ENCODE measurements around the gene RGS19. TPM values are rescaled to one million over a fixed set of nuclear protein-coding genes. Genes with fewer than 3 reads are reported as not detected.

RGS19 gene
- total RNA-seq, 3 donors from 2014 or later = 4.7 to 6.9 (median 6.5) TPM

DNA sequence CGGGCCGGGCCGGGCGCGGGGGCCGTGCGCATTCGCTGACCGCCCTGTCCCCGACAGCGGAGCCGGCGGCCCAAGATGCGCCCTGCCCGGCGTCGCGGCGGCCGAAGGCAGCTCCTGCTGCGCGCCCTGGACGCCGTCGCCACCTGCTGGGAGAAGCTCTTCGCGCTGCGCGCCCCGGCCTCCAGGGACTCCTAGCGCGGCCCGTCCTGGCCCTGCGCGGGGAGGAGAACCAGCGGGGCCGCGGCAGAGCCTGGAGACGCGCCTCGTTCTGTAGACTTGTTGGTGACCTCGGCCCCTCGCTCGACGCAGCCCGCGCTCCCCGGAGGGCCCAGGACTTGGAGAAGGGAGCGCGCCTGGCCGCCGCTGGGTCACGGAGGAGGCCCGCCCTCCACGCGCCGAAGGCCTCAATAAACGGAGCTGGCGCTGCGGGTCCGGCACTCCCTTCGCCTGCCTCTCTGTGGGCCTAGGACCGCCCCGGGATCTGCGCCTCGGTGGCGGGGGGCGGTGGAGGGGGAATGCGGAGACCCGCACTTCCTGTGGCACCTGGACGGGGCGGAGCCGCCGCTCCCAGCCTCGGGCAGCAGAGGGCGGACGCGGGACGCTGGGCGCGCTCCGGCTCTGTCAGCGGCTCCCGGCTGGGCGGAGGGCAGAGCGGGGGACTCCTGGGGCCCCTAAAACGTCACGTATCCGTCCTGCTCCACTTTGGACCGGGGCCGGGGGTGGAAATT, 40.6 kb downstream of the RGS19 start:
- Histone ChIP-seq H3K36me3 (ENCODE audit: low read depth) (no peaks in the 10 kb centered on the region), H3K9me3 (no peaks in the 10 kb centered on the region), H3K4me1 (ENCODE audit: low read depth) (peaks cover 12% of the 10 kb centered on the region), H3K4me3 (no peak overlapping the region)
- ATAC-seq (peak; percentile 90), DNase-seq (peak; percentile 83 to 87 (median 85))
- TF ChIP-seq, protein P1, sequence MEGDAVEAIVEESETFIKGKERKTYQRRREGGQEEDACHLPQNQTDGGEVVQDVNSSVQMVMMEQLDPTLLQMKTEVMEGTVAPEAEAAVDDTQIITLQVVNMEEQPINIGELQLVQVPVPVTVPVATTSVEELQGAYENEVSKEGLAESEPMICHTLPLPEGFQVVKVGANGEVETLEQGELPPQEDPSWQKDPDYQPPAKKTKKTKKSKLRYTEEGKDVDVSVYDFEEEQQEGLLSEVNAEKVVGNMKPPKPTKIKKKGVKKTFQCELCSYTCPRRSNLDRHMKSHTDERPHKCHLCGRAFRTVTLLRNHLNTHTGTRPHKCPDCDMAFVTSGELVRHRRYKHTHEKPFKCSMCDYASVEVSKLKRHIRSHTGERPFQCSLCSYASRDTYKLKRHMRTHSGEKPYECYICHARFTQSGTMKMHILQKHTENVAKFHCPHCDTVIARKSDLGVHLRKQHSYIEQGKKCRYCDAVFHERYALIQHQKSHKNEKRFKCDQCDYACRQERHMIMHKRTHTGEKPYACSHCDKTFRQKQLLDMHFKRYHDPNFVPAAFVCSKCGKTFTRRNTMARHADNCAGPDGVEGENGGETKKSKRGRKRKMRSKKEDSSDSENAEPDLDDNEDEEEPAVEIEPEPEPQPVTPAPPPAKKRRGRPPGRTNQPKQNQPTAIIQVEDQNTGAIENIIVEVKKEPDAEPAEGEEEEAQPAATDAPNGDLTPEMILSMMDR (IDR thresholded peaks at IDR 0.05) = peak; percentile 44
- intact Hi-C loops (cut with DNase I, micrococcal nuclease) = no loop called here

DNA sequence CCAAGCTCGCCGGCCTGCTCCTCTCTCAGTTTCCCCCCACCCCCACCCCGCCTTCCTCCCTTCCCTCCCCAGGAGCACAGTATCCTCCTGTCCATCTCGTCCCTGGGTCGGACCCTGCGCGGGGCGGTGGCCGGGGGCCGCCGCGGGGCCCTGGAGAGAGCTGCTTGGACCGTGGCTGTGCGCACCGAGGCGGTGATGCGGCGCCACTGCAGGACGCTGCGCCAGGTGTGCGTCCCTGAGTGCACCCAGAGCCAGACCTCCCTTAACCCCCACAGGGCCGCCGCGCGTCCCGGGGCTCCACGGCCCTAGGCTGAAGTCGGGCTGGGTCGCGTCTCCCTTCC, 41.1 kb downstream of the RGS19 start:
- peak; percentile 62 for ATAC-seq
- peaks cover 12% of the 10 kb centered on the region for H3K4me1 ChIP-seq (ENCODE audit: low read depth)
- TF ChIP-seq, protein P1 (IDR thresholded peaks at IDR 0.05) = no peak
- no peaks in the 10 kb centered on the region for H3K9me3 ChIP-seq
- no peak overlapping the region for H3K4me3 ChIP-seq
- no peak for DNase-seq
- intact Hi-C loops (cut with DNase I, micrococcal nuclease) = no loop called here
- no peaks in the 10 kb centered on the region for H3K36me3 ChIP-seq (ENCODE audit: low read depth)

DNA sequence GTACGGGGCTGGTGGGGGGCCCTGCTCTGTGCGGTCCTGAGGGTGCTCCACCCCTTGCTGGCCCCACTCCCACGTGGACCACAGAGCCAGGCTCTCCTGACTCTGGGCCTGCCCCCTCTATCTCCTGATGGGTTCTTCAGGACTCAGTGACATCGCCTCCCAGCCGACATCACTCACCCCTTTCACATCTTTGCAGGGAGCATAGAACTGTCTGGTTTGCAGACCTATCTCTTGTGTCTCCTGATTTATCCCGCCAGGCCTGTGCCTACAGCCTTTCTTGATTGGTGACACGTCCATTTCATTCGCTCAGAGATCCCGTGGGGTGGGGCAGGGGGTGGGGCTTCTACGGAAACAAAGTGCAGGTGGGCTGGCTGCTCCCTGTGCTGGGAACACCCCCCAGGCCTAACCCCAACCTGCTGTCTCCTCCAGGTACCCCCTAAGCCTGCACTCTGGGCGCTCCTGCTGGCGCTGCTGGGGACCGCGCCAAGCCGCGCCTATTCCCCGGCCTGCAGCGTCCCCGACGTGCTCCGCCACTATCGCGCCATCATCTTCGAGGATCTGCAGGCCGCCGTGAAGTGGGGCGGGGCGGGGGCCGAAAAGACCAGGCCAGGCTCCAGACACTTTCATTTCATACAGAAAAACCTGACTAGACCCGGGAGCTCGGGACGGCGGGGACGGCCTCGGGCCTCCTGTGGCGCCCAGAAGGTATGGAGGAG, 41.7 kb downstream of the RGS19 start:
- H3K4me1 ChIP-seq (ENCODE audit: low read depth) = peaks cover 12% of the 10 kb centered on the region
- intact Hi-C loops (cut with DNase I, micrococcal nuclease) = no loop called here
- no peak overlapping the region for H3K4me3 ChIP-seq
- H3K9me3 ChIP-seq = no peaks in the 10 kb centered on the region
- TF ChIP-seq, protein P1 (IDR thresholded peaks at IDR 0.05) = no peak
- ATAC-seq (no peak), DNase-seq (no peak)
- H3K36me3 ChIP-seq (ENCODE audit: low read depth) = no peaks in the 10 kb centered on the region

DNA sequence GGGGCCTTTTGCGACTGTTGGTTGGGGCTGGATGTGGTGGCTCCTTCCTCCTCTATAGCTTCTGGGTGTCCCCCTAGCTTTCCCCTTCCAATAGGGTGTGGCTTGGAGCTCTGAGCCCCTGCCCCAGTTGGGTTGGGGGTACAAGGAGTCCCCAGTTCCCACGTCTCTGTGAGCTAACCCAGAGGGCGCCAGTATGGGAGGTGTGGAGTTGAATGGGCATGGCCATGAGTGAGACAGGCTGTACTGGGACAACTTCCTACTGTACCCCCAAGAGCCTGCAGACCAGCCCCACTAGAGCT, 42.2 kb downstream of the RGS19 start:
- no peak overlapping the region for H3K4me3 ChIP-seq
- no peaks in the 10 kb centered on the region for H3K36me3 ChIP-seq (ENCODE audit: low read depth)
- no peaks in the 10 kb centered on the region for H3K9me3 ChIP-seq
- DNase-seq (no peak), ATAC-seq (no peak)
- H3K4me1 ChIP-seq (ENCODE audit: low read depth) = peaks cover 12% of the 10 kb centered on the region
- TF ChIP-seq, protein P1 (IDR thresholded peaks at IDR 0.05) = no peak
- intact Hi-C loops (cut with DNase I, micrococcal nuclease) = no loop called here

DNA sequence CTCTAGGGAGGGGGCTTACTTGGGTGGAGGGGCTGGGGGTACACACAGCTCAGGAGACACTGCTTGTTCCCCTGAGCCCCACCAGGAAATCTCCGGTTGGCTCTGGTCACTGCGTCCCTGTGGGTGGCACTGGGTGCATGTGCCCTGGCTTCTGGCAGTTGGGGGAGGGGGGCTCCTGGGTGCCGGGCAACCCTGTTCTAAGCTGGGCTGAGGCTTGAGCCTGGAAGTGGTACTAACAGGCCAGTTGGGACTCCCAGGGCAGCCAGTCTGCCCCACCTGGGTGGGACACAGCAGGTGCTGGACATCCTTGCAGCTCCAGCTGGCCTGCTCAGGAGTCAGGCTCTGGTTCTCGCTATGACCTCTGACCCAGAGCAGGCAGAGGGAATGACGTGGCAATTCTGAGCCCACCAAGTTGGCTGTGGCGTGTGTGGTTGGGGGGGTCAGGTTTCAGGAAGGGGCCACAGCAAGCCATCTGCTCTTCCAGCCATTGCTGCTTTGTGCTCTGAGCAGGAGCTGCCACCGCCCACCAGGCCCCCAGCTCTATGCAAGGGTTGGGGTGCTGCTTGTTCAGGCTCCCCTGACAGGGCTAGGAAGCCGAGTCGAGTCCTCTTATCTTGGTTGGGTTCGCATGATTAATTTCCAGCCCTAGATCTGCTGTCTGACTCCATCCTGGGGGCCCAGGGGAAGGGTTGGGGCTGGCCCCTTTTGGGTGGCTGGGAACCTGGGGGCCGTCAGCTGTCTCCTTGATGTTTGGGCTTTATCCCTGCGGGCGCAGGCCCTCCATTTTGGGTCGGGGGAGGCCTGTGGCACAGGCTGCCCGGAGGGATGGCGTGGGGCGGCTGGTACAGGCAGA, 42.7 kb downstream of the RGS19 start:
- TF ChIP-seq, protein P1 (IDR thresholded peaks at IDR 0.05) = no peak
- H3K9me3 ChIP-seq = no peaks in the 10 kb centered on the region
- H3K4me1 ChIP-seq (ENCODE audit: low read depth) = peaks cover 12% of the 10 kb centered on the region
- DNase-seq (peak in 2 of 3 donors; percentile 23 to 45), ATAC-seq (no peak)
- intact Hi-C loops (cut with DNase I, micrococcal nuclease) = no loop called here
- H3K4me3 ChIP-seq = no peak overlapping the region
- H3K36me3 ChIP-seq (ENCODE audit: low read depth) = no peaks in the 10 kb centered on the region
